ENCODE data around the gene SPAG16.

Gene SPAG16

GRCh38 chr2:214174563-214174962 lies 890.3 kb downstream of the SPAG16 start:
- H3K27ac Mint-ChIP-seq (ENCODE audit: low read depth): no peak overlapping the region
- DNase-seq (ENCODE audit: low spot score in 2 of 2) (no peak), ATAC-seq (replicated peaks; ENCODE audit: extremely low read depth, poor library complexity, severe bottlenecking) (no peak)
- no peaks in the 10 kb centered on the region for H3K36me3 Mint-ChIP-seq (ENCODE audit: insufficient read depth)
- H3K4me3 Mint-ChIP-seq: no peak overlapping the region
- no peaks in the 10 kb centered on the region for H3K27me3 Mint-ChIP-seq
- H3K9me3 Mint-ChIP-seq: no peaks in the 10 kb centered on the region
- H3K4me1 Mint-ChIP-seq: no peaks in the 10 kb centered on the region

- no peaks in the 10 kb centered on the region for H3K36me3 Mint-ChIP-seq (ENCODE audit: insufficient read depth)
- H3K27me3 Mint-ChIP-seq: no peaks in the 10 kb centered on the region
- ATAC-seq (replicated peaks; ENCODE audit: extremely low read depth, poor library complexity, severe bottlenecking): no peak
- no peak overlapping the region for H3K27ac Mint-ChIP-seq (ENCODE audit: low read depth)
- DNase-seq (ENCODE audit: low spot score in 2 of 2): no peak
- H3K9me3 Mint-ChIP-seq: no peaks in the 10 kb centered on the region
- no peak overlapping the region for H3K4me3 Mint-ChIP-seq
- no peaks in the 10 kb centered on the region for H3K4me1 Mint-ChIP-seq
Measured at GRCh38 chr2:214180071-214180470, 895.8 kb downstream of the SPAG16 start.

DNA sequence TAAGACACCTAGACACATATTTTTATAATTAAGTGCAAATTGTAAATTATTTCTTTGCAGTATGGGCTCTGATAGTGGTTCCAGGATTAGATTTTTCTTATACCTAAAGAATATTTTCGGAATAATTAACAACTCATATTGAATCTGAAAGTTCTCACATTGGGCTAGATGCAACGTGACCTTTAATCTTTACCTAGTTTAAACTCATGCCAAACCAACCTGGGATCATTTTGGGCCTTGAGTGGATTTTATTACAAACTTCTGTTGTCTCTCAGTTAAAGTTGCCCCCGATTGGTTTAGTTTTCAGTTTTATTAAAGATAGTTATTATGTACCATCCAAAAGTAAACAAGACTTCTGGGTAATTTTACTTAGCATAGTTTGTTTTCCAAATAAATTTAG lies 896.4 kb downstream of the SPAG16 start:
- Mint-ChIP-seq H3K27me3 (no peaks in the 10 kb centered on the region), H3K36me3 (ENCODE audit: insufficient read depth) (no peaks in the 10 kb centered on the region), H3K27ac (ENCODE audit: low read depth) (no peak overlapping the region), H3K9me3 (no peaks in the 10 kb centered on the region), H3K4me1 (no peaks in the 10 kb centered on the region), H3K4me3 (no peak overlapping the region)
- ATAC-seq (replicated peaks; ENCODE audit: extremely low read depth, poor library complexity, severe bottlenecking): no peak
- DNase-seq (ENCODE audit: low spot score in 2 of 2): no peak

- H3K4me1 Mint-ChIP-seq: no peaks in the 10 kb centered on the region
- peaks cover 11% of the 10 kb centered on the region for H3K9me3 Mint-ChIP-seq
- H3K36me3 Mint-ChIP-seq (ENCODE audit: insufficient read depth): no peaks in the 10 kb centered on the region
- DNase-seq (ENCODE audit: low spot score in 2 of 2) (no peak), ATAC-seq (replicated peaks; ENCODE audit: extremely low read depth, poor library complexity, severe bottlenecking) (no peak)
- H3K4me3 Mint-ChIP-seq: no peak overlapping the region
- H3K27ac Mint-ChIP-seq (ENCODE audit: low read depth): no peak overlapping the region
- H3K27me3 Mint-ChIP-seq: no peaks in the 10 kb centered on the region
Measured at GRCh38 chr2:214184461-214184860, 900.2 kb downstream of the SPAG16 start.

- Mint-ChIP-seq H3K27me3 (no peaks in the 10 kb centered on the region), H3K4me3 (no peak overlapping the region), H3K9me3 (peaks cover 11% of the 10 kb centered on the region), H3K36me3 (ENCODE audit: insufficient read depth) (no peaks in the 10 kb centered on the region), H3K27ac (ENCODE audit: low read depth) (no peak overlapping the region), H3K4me1 (no peaks in the 10 kb centered on the region)
- DNase-seq (ENCODE audit: low spot score in 2 of 2) (no peak), ATAC-seq (replicated peaks; ENCODE audit: extremely low read depth, poor library complexity, severe bottlenecking) (no peak)
Measured at GRCh38 chr2:214185546-214185945, 901.3 kb downstream of the SPAG16 start.

GRCh38 chr2:214192711-214193110 lies 908.4 kb downstream of the SPAG16 start:
- H3K27me3 Mint-ChIP-seq: no peaks in the 10 kb centered on the region
- DNase-seq (ENCODE audit: low spot score in 2 of 2) (no peak), ATAC-seq (replicated peaks; ENCODE audit: extremely low read depth, poor library complexity, severe bottlenecking) (no peak)
- no peaks in the 10 kb centered on the region for H3K36me3 Mint-ChIP-seq (ENCODE audit: insufficient read depth)
- no peak overlapping the region for H3K4me3 Mint-ChIP-seq
- H3K9me3 Mint-ChIP-seq: peaks cover 6% of the 10 kb centered on the region
- no peak overlapping the region for H3K27ac Mint-ChIP-seq (ENCODE audit: low read depth)
- H3K4me1 Mint-ChIP-seq: no peaks in the 10 kb centered on the region

DNA sequence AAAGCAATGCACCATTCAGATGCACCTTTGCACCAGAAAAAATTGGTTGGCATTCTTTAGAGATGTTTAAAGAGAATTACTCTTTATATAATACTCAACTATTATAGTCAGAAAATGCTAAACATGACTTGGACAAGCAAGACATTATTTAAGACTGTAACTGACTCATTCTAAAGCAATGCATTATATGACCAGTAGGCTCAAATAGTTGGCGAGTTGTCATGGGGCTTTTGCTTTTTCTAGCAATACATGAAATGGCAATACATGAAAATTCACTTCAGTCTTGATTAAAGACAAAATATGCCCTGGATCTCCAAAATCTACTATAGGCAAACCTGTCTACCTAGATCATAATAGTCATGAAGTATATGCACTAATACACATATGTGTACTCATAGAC lies 909.7 kb downstream of the SPAG16 start:
- no peaks in the 10 kb centered on the region for H3K4me1 Mint-ChIP-seq
- H3K9me3 Mint-ChIP-seq: peaks cover 2% of the 10 kb centered on the region
- no peak overlapping the region for H3K4me3 Mint-ChIP-seq
- no peaks in the 10 kb centered on the region for H3K36me3 Mint-ChIP-seq (ENCODE audit: insufficient read depth)
- H3K27ac Mint-ChIP-seq (ENCODE audit: low read depth): no peak overlapping the region
- no peaks in the 10 kb centered on the region for H3K27me3 Mint-ChIP-seq
- ATAC-seq (replicated peaks; ENCODE audit: extremely low read depth, poor library complexity, severe bottlenecking) (no peak), DNase-seq (ENCODE audit: low spot score in 2 of 2) (no peak)

- no peak for ATAC-seq (replicated peaks; ENCODE audit: extremely low read depth, poor library complexity, severe bottlenecking)
- Mint-ChIP-seq H3K36me3 (ENCODE audit: insufficient read depth) (no peaks in the 10 kb centered on the region), H3K27ac (ENCODE audit: low read depth) (no peak overlapping the region), H3K9me3 (peaks cover 5% of the 10 kb centered on the region), H3K4me3 (no peak overlapping the region), H3K4me1 (no peaks in the 10 kb centered on the region), H3K27me3 (no peaks in the 10 kb centered on the region)
- no peak for DNase-seq (ENCODE audit: low spot score in 2 of 2)
Measured at GRCh38 chr2:214196260-214196659, 912.0 kb downstream of the SPAG16 start.

DNA sequence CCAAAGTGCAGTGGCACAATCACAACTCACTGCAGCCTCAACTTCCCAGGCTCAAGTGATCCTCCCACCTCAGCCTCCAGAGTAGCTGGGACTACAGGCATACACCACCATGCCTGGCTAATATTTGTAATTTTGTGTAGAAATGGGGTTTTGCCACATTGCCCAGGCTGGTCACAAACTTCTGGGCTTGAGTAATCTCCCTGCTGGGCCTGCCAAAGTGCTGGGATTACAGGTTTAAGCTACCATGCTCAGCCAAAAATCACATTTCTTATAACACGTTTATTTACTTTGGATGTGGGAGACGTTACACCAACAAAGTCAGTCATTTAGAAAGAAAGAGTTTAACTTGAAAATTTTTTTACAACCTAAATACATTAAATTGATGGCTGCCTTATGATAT lies 917.6 kb downstream of the SPAG16 start:
- peaks cover 11% of the 10 kb centered on the region for H3K9me3 Mint-ChIP-seq
- H3K4me3 Mint-ChIP-seq: no peak overlapping the region
- no peak for DNase-seq (ENCODE audit: low spot score in 2 of 2)
- no peaks in the 10 kb centered on the region for H3K27me3 Mint-ChIP-seq
- H3K27ac Mint-ChIP-seq (ENCODE audit: low read depth): no peak overlapping the region
- no peaks in the 10 kb centered on the region for H3K4me1 Mint-ChIP-seq
- no peaks in the 10 kb centered on the region for H3K36me3 Mint-ChIP-seq (ENCODE audit: insufficient read depth)
- ATAC-seq (replicated peaks; ENCODE audit: extremely low read depth, poor library complexity, severe bottlenecking): no peak

DNA sequence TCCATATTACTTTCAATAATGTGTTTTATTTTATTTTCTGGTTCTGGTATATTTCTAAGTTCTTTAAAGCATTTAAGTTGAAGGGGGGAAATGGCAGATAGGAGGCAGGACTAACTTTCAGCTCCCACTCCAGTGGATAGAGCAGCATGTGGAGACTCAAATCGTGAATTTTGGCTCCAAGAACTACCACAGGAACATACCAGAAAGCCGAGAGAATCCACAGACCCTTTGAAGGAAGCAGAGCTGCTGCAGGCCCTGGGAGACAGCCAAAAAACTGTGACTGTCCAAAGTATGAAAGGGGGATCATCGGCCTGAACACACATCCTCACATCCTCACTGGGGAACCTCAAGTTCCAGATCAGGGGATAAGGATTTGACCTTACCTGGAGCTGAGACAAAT lies 919.0 kb downstream of the SPAG16 start:
- Mint-ChIP-seq H3K27ac (ENCODE audit: low read depth) (no peak overlapping the region), H3K36me3 (ENCODE audit: insufficient read depth) (no peaks in the 10 kb centered on the region), H3K27me3 (no peaks in the 10 kb centered on the region), H3K4me1 (no peaks in the 10 kb centered on the region), H3K4me3 (no peak overlapping the region), H3K9me3 (peaks cover 17% of the 10 kb centered on the region)
- DNase-seq (ENCODE audit: low spot score in 2 of 2) (no peak), ATAC-seq (replicated peaks; ENCODE audit: extremely low read depth, poor library complexity, severe bottlenecking) (no peak)

DNA sequence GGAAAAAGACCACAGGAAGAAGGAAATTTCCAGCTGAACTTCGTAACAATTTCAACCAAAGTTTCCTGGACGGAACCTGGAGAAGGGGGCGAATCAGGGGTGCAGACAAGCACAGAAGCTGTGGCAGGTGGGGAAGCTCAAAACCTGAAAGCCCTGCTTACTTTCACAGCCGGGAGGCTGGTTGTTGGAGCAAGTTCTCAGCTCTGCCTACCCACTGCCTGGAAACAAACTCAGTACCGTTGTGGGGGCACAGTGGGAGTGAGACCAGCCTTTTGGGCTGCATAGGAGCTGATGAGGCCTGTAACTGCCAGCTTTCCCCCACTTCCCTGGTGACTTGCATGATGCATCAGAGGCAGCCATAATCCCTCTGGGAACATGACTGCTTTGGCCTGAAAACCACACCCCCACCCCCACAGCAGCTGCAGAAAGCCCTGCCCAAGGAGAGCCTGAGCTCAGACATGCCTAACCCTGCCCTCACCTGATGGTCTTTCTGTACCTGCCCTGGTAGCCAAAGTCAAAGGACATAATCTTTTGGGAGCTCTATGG lies 919.6 kb downstream of the SPAG16 start:
- H3K27me3 Mint-ChIP-seq: no peaks in the 10 kb centered on the region
- H3K36me3 Mint-ChIP-seq (ENCODE audit: insufficient read depth): no peaks in the 10 kb centered on the region
- DNase-seq (ENCODE audit: low spot score in 2 of 2) (no peak), ATAC-seq (replicated peaks; ENCODE audit: extremely low read depth, poor library complexity, severe bottlenecking) (no peak)
- peaks cover 17% of the 10 kb centered on the region for H3K9me3 Mint-ChIP-seq
- H3K4me3 Mint-ChIP-seq: no peak overlapping the region
- H3K27ac Mint-ChIP-seq (ENCODE audit: low read depth): no peak overlapping the region
- H3K4me1 Mint-ChIP-seq: no peaks in the 10 kb centered on the region

- H3K4me1 Mint-ChIP-seq: no peaks in the 10 kb centered on the region
- no peak overlapping the region for H3K4me3 Mint-ChIP-seq
- no peaks in the 10 kb centered on the region for H3K36me3 Mint-ChIP-seq (ENCODE audit: insufficient read depth)
- ATAC-seq (replicated peaks; ENCODE audit: extremely low read depth, poor library complexity, severe bottlenecking) (no peak), DNase-seq (ENCODE audit: low spot score in 2 of 2) (no peak)
- peaks cover 7% of the 10 kb centered on the region for H3K9me3 Mint-ChIP-seq
- no peak overlapping the region for H3K27ac Mint-ChIP-seq (ENCODE audit: low read depth)
- H3K27me3 Mint-ChIP-seq: no peaks in the 10 kb centered on the region
Measured at GRCh38 chr2:214215107-214215506, 930.8 kb downstream of the SPAG16 start.

- Mint-ChIP-seq H3K4me3 (no peak overlapping the region), H3K27ac (ENCODE audit: low read depth) (no peak overlapping the region), H3K27me3 (no peaks in the 10 kb centered on the region), H3K4me1 (no peaks in the 10 kb centered on the region), H3K36me3 (ENCODE audit: insufficient read depth) (no peaks in the 10 kb centered on the region), H3K9me3 (peaks cover 7% of the 10 kb centered on the region)
- ATAC-seq (replicated peaks; ENCODE audit: extremely low read depth, poor library complexity, severe bottlenecking): no peak
- no peak for DNase-seq (ENCODE audit: low spot score in 2 of 2)
Measured at GRCh38 chr2:214217136-214217535, 932.9 kb downstream of the SPAG16 start.

DNA sequence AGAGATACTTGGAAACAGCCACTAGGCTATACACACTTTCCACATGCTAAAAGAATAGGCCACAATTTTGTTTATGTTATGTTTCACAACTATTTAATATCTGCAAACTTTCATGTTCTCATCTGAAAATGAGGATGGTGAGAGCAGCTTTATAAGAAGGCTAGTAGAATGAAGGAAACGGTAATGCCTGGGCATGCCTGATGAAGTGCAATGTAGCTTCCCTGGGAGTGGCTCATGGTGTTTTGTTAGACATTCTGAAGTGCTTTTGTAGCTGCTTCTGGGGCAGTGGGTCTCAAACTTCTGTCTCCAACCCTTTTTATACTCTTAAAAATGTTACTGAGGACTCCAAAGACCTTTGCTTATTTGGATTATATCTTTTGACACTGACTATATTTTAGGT lies 933.3 kb downstream of the SPAG16 start:
- Mint-ChIP-seq H3K27me3 (no peaks in the 10 kb centered on the region), H3K4me1 (no peaks in the 10 kb centered on the region), H3K36me3 (ENCODE audit: insufficient read depth) (no peaks in the 10 kb centered on the region), H3K27ac (ENCODE audit: low read depth) (no peak overlapping the region), H3K9me3 (peaks cover 7% of the 10 kb centered on the region), H3K4me3 (no peak overlapping the region)
- no peak for ATAC-seq (replicated peaks; ENCODE audit: extremely low read depth, poor library complexity, severe bottlenecking)
- no peak for DNase-seq (ENCODE audit: low spot score in 2 of 2)
